HTERT RPE-1 (cell line): ENCODE measurements around the gene CPT2.

ENCODE experiments used
- in situ Hi-C: fragments of 300-500 bp; cut with MboI; formaldehyde crosslinking; loops from 4 replicates; pipeline ENCODE4 v1.14.3; 2020; ENCODE audit warnings: low sequenced_read_pairs

The CPT2 gene

GRCh38 chr1:53214376-53214940 lies 17.8 kb downstream of the CPT2 start:
- in situ Hi-C loops = no loop called here

- in situ Hi-C loops = no loop called here
Measured at GRCh38 chr1:53218201-53218600, 21.6 kb downstream of the CPT2 start.

- in situ Hi-C loops = no loop called here
Measured at GRCh38 chr1:53219711-53220110, 23.1 kb downstream of the CPT2 start.

GRCh38 chr1:53220171-53220961 lies 23.7 kb downstream of the CPT2 start, which contains the start of gene CZIB:
TSS of gene CZIB (minus strand) at chr1:53220634. CDS start at chr1:53220575, 59 bp downstream.
- in situ Hi-C loops = no loop called here

- in situ Hi-C loops = no loop called here
Measured at GRCh38 chr1:53220962-53221286, 24.3 kb downstream of the CPT2 start.

GRCh38 chr1:53237638-53238037 lies 41.0 kb downstream of the CPT2 start:
- in situ Hi-C loops = no loop called here

GRCh38 chr1:53238197-53239155 lies 41.9 kb downstream of the CPT2 start, which contains the start of gene MAGOH:
TSS of gene MAGOH (minus strand) at chr1:53238518. CDS start at chr1:53238448, 70 bp downstream.
- in situ Hi-C loops = no loop called here

GRCh38 chr1:53241828-53242227 lies 45.2 kb downstream of the CPT2 start:
- in situ Hi-C loops = no loop called here

GRCh38 chr1:53242381-53242780 lies 45.8 kb downstream of the CPT2 start:
- in situ Hi-C loops = no loop called here

GRCh38 chr1:53244141-53244540 lies 47.5 kb downstream of the CPT2 start:
- in situ Hi-C loops = no loop called here

- in situ Hi-C loops = no loop called here
Measured at GRCh38 chr1:53246261-53247134, 49.9 kb downstream of the CPT2 start.

GRCh38 chr1:53249706-53250105 lies 53.1 kb downstream of the CPT2 start:
- in situ Hi-C loops = no loop called here

- in situ Hi-C loops = no loop called here
Measured at GRCh38 chr1:53250325-53250724, 53.7 kb downstream of the CPT2 start.

- in situ Hi-C loops = no loop called here
Measured at GRCh38 chr1:53254011-53254640, 57.5 kb downstream of the CPT2 start.

- in situ Hi-C loops = no loop called here
Measured at GRCh38 chr1:53255031-53255430, 58.4 kb downstream of the CPT2 start.

GRCh38 chr1:53256511-53257453 lies 60.2 kb downstream of the CPT2 start:
- in situ Hi-C loops = no loop called here

GRCh38 chr1:53257454-53258081 lies 60.9 kb downstream of the CPT2 start:
- in situ Hi-C loops = no loop called here

- in situ Hi-C loops = no loop called here
Measured at GRCh38 chr1:53258216-53258615, 61.6 kb downstream of the CPT2 start.
